WERI-Rb-1 (cell line): ENCODE results near the gene GLUL.

Experiments
- DNase-seq: peaks from one replicate; pipeline ENCODE4 v3.0.0-alpha.2; 2020
- H3K27ac ChIP-seq: fragments of 250-450 bp; sonication (Bioruptor Pico); 2 replicates; pipeline ENCODE4 v1.5.1; 2020; ENCODE audit warnings: mild to moderate bottlenecking, moderate library complexity
- H3K27me3 ChIP-seq: fragments of 250-450 bp; sonication (Bioruptor Pico); 2 replicates; pipeline ENCODE4 v1.5.1; 2021; ENCODE audit warnings: mild to moderate bottlenecking, low read depth, moderate library complexity; ENCODE audit not compliant: insufficient read depth, severe bottlenecking
- H3K36me3 ChIP-seq: fragments of 250-450 bp; sonication (Bioruptor Pico); 2 replicates; pipeline ENCODE4 v1.5.1; 2020; ENCODE audit warnings: mild to moderate bottlenecking, moderate library complexity
- H3K4me3 ChIP-seq: 2 replicates; pipeline ENCODE4 v1.5.1; 2011; ENCODE audit warnings: low read depth, mild to moderate bottlenecking, control low read depth, low read length
- H3K9me3 ChIP-seq: fragments of 250-450 bp; sonication (Bioruptor Pico); 2 replicates; pipeline ENCODE4 v1.5.1; 2021; ENCODE audit warnings: mild to moderate bottlenecking, moderate library complexity; ENCODE audit not compliant: severe bottlenecking
- CTCF ChIP-seq: IDR thresholded peaks from 2 replicates; pipeline ENCODE4 v1.5.1; 2011; ENCODE audit warnings: low read depth, mild to moderate bottlenecking, control low read depth, inconsistent platforms, low read length

GLUL gene

GRCh38 chr1:182404781-182405180 is 13.2 kb upstream of the GLUL start:
- Histone ChIP-seq H3K27ac (no peak overlapping the region), H3K36me3 (no peaks in the 10 kb centered on the region), H3K9me3 (no peaks in the 10 kb centered on the region), H3K27me3 (no peaks in the 10 kb centered on the region), H3K4me3 (no peak overlapping the region)
- no peak for TF ChIP-seq CTCF
- DNase-seq, result no peak

GRCh38 chr1:182400567-182400966 is 9.0 kb upstream of the GLUL start, which contains the start of gene TEDDM1:
TSS of gene TEDDM1 (minus strand) at chr1:182400667. CDS start at chr1:182400485, 182 bp downstream.
- no peak for TF ChIP-seq CTCF
- H3K4me3 ChIP-seq, result no peak within 1 kb of the TSS
- H3K9me3 ChIP-seq, result no peaks in the 10 kb centered on the region
- no peak within 1 kb of the TSS for H3K27ac ChIP-seq
- H3K36me3 ChIP-seq, result no peaks in the 10 kb centered on the region
- no peak for DNase-seq
- H3K27me3 ChIP-seq, result no peaks in the 10 kb centered on the region

GRCh38 chr1:182397653-182398393 is 6.2 kb upstream of the GLUL start:
- no peaks in the 10 kb centered on the region for H3K36me3 ChIP-seq
- H3K9me3 ChIP-seq, result no peaks in the 10 kb centered on the region
- no peak for DNase-seq
- TF ChIP-seq CTCF, result no peak
- H3K4me3 ChIP-seq, result no peak overlapping the region
- H3K27me3 ChIP-seq, result no peaks in the 10 kb centered on the region
- no peak overlapping the region for H3K27ac ChIP-seq

GRCh38 chr1:182395906-182396305 is 4.3 kb upstream of the GLUL start:
- Histone ChIP-seq H3K27me3 (no peaks in the 10 kb centered on the region), H3K9me3 (no peaks in the 10 kb centered on the region), H3K4me3 (no peak overlapping the region), H3K36me3 (no peaks in the 10 kb centered on the region), H3K27ac (no peak overlapping the region)
- no peak for TF ChIP-seq CTCF
- DNase-seq, result no peak

GRCh38 chr1:182394055-182394775 is 2.6 kb upstream of the GLUL start:
- no peak for DNase-seq
- Histone ChIP-seq H3K27ac (no peak overlapping the region), H3K27me3 (no peaks in the 10 kb centered on the region), H3K36me3 (no peaks in the 10 kb centered on the region), H3K4me3 (no peak overlapping the region), H3K9me3 (no peaks in the 10 kb centered on the region)
- TF ChIP-seq CTCF, result no peak
